Measurements from ENCODE around the gene TRIM33. TPM values are rescaled to one million over a fixed set of nuclear protein-coding genes. Genes with fewer than 3 reads are reported as not detected.

Gene TRIM33
- total and polyA plus RNA-seq, 2 donors (not counting 1 experiment from before 2014, with no cell fraction given), result 17.8 to 21.5 TPM

GRCh38 chr1:114387010-114387360 is 124.0 kb downstream of the TRIM33 start:
- no peak for DNase-seq (ENCODE audit: low read depth in 2 of 2)
- Histone ChIP-seq H3K4me3 (replicated peaks in 1 of 4; ENCODE audit: control extremely low read depth in 1 of 4, insufficient read depth in 1 of 4, low read depth in 3 of 4, low read length in 4 of 4) (no peak overlapping the region), H3K4me2 (ENCODE audit: extremely low read depth, insufficient read depth, low read length) (no peak overlapping the region)

GRCh38 chr1:114386129-114387009 is 124.6 kb downstream of the TRIM33 start:
- no peaks in the 10 kb centered on the region for H3K27me3 ChIP-seq (ENCODE audit: control insufficient read depth, insufficient read depth, low read length)
- H3K4me2 ChIP-seq (ENCODE audit: extremely low read depth, insufficient read depth, low read length), result no peak overlapping the region
- H2AFZ ChIP-seq (ENCODE audit: low read length), result no peak overlapping the region
- H3K27ac ChIP-seq (ENCODE audit: insufficient read depth, low read length), result no peak overlapping the region
- H3K9me3 ChIP-seq (ENCODE audit: control insufficient read depth, insufficient read depth, low read depth, low read length), result no peaks in the 10 kb centered on the region
- no peaks in the 10 kb centered on the region for H3K36me3 ChIP-seq (ENCODE audit: control insufficient read depth, insufficient read depth, low read length)
- H3K9ac ChIP-seq (ENCODE audit: insufficient read depth, low read length), result no peak overlapping the region
- no peak for TF ChIP-seq CTCF (conservative IDR thresholded peaks at IDR 0.05 in 1 of 2, IDR thresholded peaks at IDR 0.05 in 1 of 2; ENCODE audit: low read depth in 1 of 2, low read length in 2 of 2)
- no peak for TF ChIP-seq EZH2 (IDR thresholded peaks at IDR 0.05; ENCODE audit: low read length, missing control alignments)
- H4K20me1 ChIP-seq (ENCODE audit: control insufficient read depth, extremely low read depth, insufficient read depth, low read length), result no peaks in the 10 kb centered on the region
- no peaks in the 10 kb centered on the region for H3K4me1 ChIP-seq (ENCODE audit: control insufficient read depth, extremely low read depth, insufficient read depth, low read length)
- no peaks in the 10 kb centered on the region for H3K79me2 ChIP-seq (ENCODE audit: control insufficient read depth, insufficient read depth, low read length)
- no peak overlapping the region for H3K4me3 ChIP-seq (replicated peaks in 1 of 4; ENCODE audit: control extremely low read depth in 1 of 4, insufficient read depth in 1 of 4, low read depth in 3 of 4, low read length in 4 of 4)
- no peak for DNase-seq (ENCODE audit: low read depth in 2 of 2)

More at GRCh38 chr1:114387010-114387360, 124.0 kb downstream of the TRIM33 start:
- Histone ChIP-seq H3K9ac (ENCODE audit: insufficient read depth, low read length) (no peak overlapping the region), H3K79me2 (ENCODE audit: control insufficient read depth, insufficient read depth, low read length) (no peaks in the 10 kb centered on the region), H4K20me1 (ENCODE audit: control insufficient read depth, extremely low read depth, insufficient read depth, low read length) (no peaks in the 10 kb centered on the region), H3K9me3 (ENCODE audit: control insufficient read depth, insufficient read depth, low read depth, low read length) (no peaks in the 10 kb centered on the region), H3K36me3 (ENCODE audit: control insufficient read depth, insufficient read depth, low read length) (no peaks in the 10 kb centered on the region), H3K4me1 (ENCODE audit: control insufficient read depth, extremely low read depth, insufficient read depth, low read length) (no peaks in the 10 kb centered on the region), H3K27me3 (ENCODE audit: control insufficient read depth, insufficient read depth, low read length) (no peaks in the 10 kb centered on the region), H3K27ac (ENCODE audit: insufficient read depth, low read length) (no peak overlapping the region), H2AFZ (ENCODE audit: low read length) (no peak overlapping the region)
- TF ChIP-seq CTCF (conservative IDR thresholded peaks at IDR 0.05 in 1 of 2, IDR thresholded peaks at IDR 0.05 in 1 of 2; ENCODE audit: low read depth in 1 of 2, low read length in 2 of 2), result no peak
- no peak for TF ChIP-seq EZH2 (IDR thresholded peaks at IDR 0.05; ENCODE audit: low read length, missing control alignments)

- Histone ChIP-seq H3K9ac (ENCODE audit: insufficient read depth, low read length) (no peak overlapping the region), H3K79me2 (ENCODE audit: control insufficient read depth, insufficient read depth, low read length) (no peaks in the 10 kb centered on the region), H3K36me3 (ENCODE audit: control insufficient read depth, insufficient read depth, low read length) (no peaks in the 10 kb centered on the region), H3K4me3 (replicated peaks in 1 of 4; ENCODE audit: control extremely low read depth in 1 of 4, insufficient read depth in 1 of 4, low read depth in 3 of 4, low read length in 4 of 4) (no peak overlapping the region), H3K4me1 (ENCODE audit: control insufficient read depth, extremely low read depth, insufficient read depth, low read length) (no peaks in the 10 kb centered on the region), H4K20me1 (ENCODE audit: control insufficient read depth, extremely low read depth, insufficient read depth, low read length) (no peaks in the 10 kb centered on the region), H2AFZ (ENCODE audit: low read length) (no peak overlapping the region), H3K4me2 (ENCODE audit: extremely low read depth, insufficient read depth, low read length) (no peak overlapping the region), H3K27ac (ENCODE audit: insufficient read depth, low read length) (no peak overlapping the region), H3K9me3 (ENCODE audit: control insufficient read depth, insufficient read depth, low read depth, low read length) (no peaks in the 10 kb centered on the region), H3K27me3 (ENCODE audit: control insufficient read depth, insufficient read depth, low read length) (no peaks in the 10 kb centered on the region)
- DNase-seq (ENCODE audit: low read depth in 2 of 2), result no peak
- no peak for TF ChIP-seq CTCF (conservative IDR thresholded peaks at IDR 0.05 in 1 of 2, IDR thresholded peaks at IDR 0.05 in 1 of 2; ENCODE audit: low read depth in 1 of 2, low read length in 2 of 2)
- no peak for TF ChIP-seq EZH2 (IDR thresholded peaks at IDR 0.05; ENCODE audit: low read length, missing control alignments)
Measured at GRCh38 chr1:114384922-114385321, 126.1 kb downstream of the TRIM33 start.

All from fibroblast of lung (primary cell).